K562 (cell line): Measurements from ENCODE around the gene RNASEH2A. TPM values are rescaled to one million over a fixed set of nuclear protein-coding genes. Genes with fewer than 3 reads are reported as not detected.

Experiments used
- ATAC-seq: fragments of 200-7000 bp; cut with Tn5 transposase; 3 replicates; pipeline ENCODE4 v1.9.1; 2020; ENCODE audit warnings: moderate library complexity
- BruUV-seq: library from RNA; stranded (reverse); fragments of 400-500 nt; replicated peaks from 2 replicates; lab custom pipeline; 2021; lab: Mats Ljungman, UMichigan
- CTCF ChIA-PET: fragments of 300-600 bp; formaldehyde crosslinking; extraction: SDS; loops from one replicate; lab custom pipeline; 2021; ENCODE audit warnings: low intra/inter-chr PET ratio; lab: Yijun Ruan, JAX
- POLR2A ChIA-PET: fragments of 300-600, 350-650 bp; sonication (Branson Sonifier 250); formaldehyde crosslinking; extraction: SDS; loops from one replicate; lab custom pipeline; 2021; ENCODE audit warnings: antibody characterized with exemption, inconsistent platforms; lab: Yijun Ruan, JAX
- DNase-seq, 4 experiments: peaks; one replicate each; pipeline versions ENCODE4 v3.0.0 to v3.0.0-alpha.2; 2011 to 2018; ENCODE audit warnings: low spot score in 3 of 4, mixed read lengths in 3 of 4; ENCODE audit errors: extremely low read depth in 1 of 4
- FAIRE-seq: peaks from 2 replicates; lab custom pipeline; 2011; peaks lifted over from hg19 to GRCh38; lab: Jason Lieb, UNC
- H2AFZ ChIP-seq: 2 replicates; pipeline ENCODE4 v1.6.0; 2011; ENCODE audit warnings: low read depth, low read length, control low read depth, inconsistent platforms
- H3K27ac ChIP-seq: fragments of 200-600 bp; 3 replicates; pipeline ENCODE4 v1.8.0; 2011; ENCODE audit warnings: low read depth, mild to moderate bottlenecking, control low read depth, inconsistent platforms, low read length, moderate library complexity, mixed read lengths; ENCODE audit errors: extremely low read depth
- H3K27me3 ChIP-seq, 2 experiments: fragments of 300-600 bp in 1 of 2; 2 replicates in 1 of 2; 3 replicates in 1 of 2; pipeline versions ENCODE4 v1.6.0 to v1.8.0; 2011; ENCODE audit warnings: inconsistent platforms in 2 of 2, low read length in 2 of 2, mild to moderate bottlenecking in 1 of 2, mixed read lengths in 1 of 2, moderate library complexity in 1 of 2; ENCODE audit not compliant: control insufficient read depth in 2 of 2, insufficient read depth in 2 of 2
- H3K36me3 ChIP-seq: fragments of 300-600 bp; 3 replicates; pipeline ENCODE4 v1.8.0; 2011; ENCODE audit warnings: mild to moderate bottlenecking, low read length, inconsistent platforms; ENCODE audit not compliant: control insufficient read depth, insufficient read depth
- H3K4me1 ChIP-seq, 2 experiments: fragments of 200-600 bp in 1 of 2; replicated peaks in 1 of 2; 2 replicates in 1 of 2; 3 replicates in 1 of 2; pipeline versions ENCODE4 v1.5.1 to v1.8.0; 2011; ENCODE audit warnings: inconsistent platforms in 2 of 2, low read length in 2 of 2, mild to moderate bottlenecking in 1 of 2, mixed read lengths in 1 of 2, moderate library complexity in 1 of 2; ENCODE audit not compliant: control insufficient read depth in 2 of 2, insufficient read depth in 2 of 2
- H3K4me2 ChIP-seq: 2 replicates; pipeline ENCODE4 v1.6.1; 2011; ENCODE audit warnings: low read length, control low read depth, inconsistent platforms, mixed read lengths; ENCODE audit not compliant: insufficient read depth
- H3K4me3 ChIP-seq: fragments of 200-600 bp; sonication (generic), shearing (Covaris generic); 2 replicates; pipeline ENCODE4 v1.5.1; 2016; ENCODE audit warnings: control low read depth, inconsistent platforms
- H3K79me2 ChIP-seq: fragments of 200-600 bp; 3 replicates; pipeline ENCODE4 v1.8.0; 2011; ENCODE audit warnings: low read length, inconsistent platforms; ENCODE audit not compliant: control insufficient read depth, insufficient read depth
- H3K9ac ChIP-seq, 2 experiments: 2 replicates each; pipeline versions ENCODE4 v1.6.0 to v1.6.1; 2011; ENCODE audit warnings: low read depth in 2 of 2, low read length in 2 of 2, control low read depth in 1 of 2, inconsistent platforms in 1 of 2, mild to moderate bottlenecking in 1 of 2, mixed read lengths in 1 of 2; ENCODE audit not compliant: insufficient read depth in 1 of 2
- H3K9me1 ChIP-seq: one replicate; pipeline ENCODE4 v1.6.0; 2011; ENCODE audit warnings: inconsistent platforms, mild to moderate bottlenecking, low read length, moderate library complexity; ENCODE audit not compliant: control insufficient read depth, insufficient read depth
- H3K9me3 ChIP-seq: replicated peaks from 2 replicates; pipeline ENCODE4 v1.5.1; 2011; ENCODE audit warnings: low read depth, low read length, inconsistent platforms; ENCODE audit not compliant: control insufficient read depth, insufficient read depth
- H4K20me1 ChIP-seq: replicated peaks from 2 replicates; pipeline ENCODE4 v1.6.1; 2011; ENCODE audit warnings: low read length, inconsistent platforms, mixed read lengths; ENCODE audit not compliant: control insufficient read depth, insufficient read depth
- ATF3 ChIP-seq, 2 experiments: fragments of 450-650 bp in 1 of 2; sonication (generic) in 1 of 2; formaldehyde crosslinking in 1 of 2; IDR thresholded peaks in 1 of 2; conservative IDR thresholded peaks in 1 of 2; 2 replicates each; pipeline versions ENCODE4 v1.6.1 to v1.8.1; 2016 to 2023; ENCODE audit warnings: mild to moderate bottlenecking in 2 of 2, moderate library complexity in 2 of 2, inconsistent platforms in 1 of 2, missing genetic modification reagents in 1 of 2
- CTCF ChIP-seq, 3 experiments: IDR thresholded peaks in 2 of 3; conservative IDR thresholded peaks in 1 of 3; 2 replicates each; pipeline ENCODE4 v1.5.1; 2011 to 2012; ENCODE audit warnings: low read length in 3 of 3, mild to moderate bottlenecking in 3 of 3, control low read depth in 2 of 3, improper control_type of control experiment in 1 of 3, inconsistent platforms in 1 of 3, low read depth in 1 of 3, mixed read lengths in 1 of 3, moderate library complexity in 1 of 3; ENCODE audit not compliant: insufficient read depth in 2 of 3
- REST ChIP-seq, 2 experiments: fragments of 450-650 bp; formaldehyde crosslinking in 1 of 2; IDR thresholded peaks; 2 replicates each; pipeline versions ENCODE4 v1.4.0 to v1.6.1; 2014 to 2020; ENCODE audit warnings: mild to moderate bottlenecking in 2 of 2, borderline replicate concordance in 1 of 2, low read depth in 1 of 2
- ZNF695 ChIP-seq: fragments of 450-650 bp; formaldehyde crosslinking; IDR thresholded peaks from 2 replicates; pipeline ENCODE4 v1.4.0; 2020; ENCODE audit warnings: mild to moderate bottlenecking, moderate library complexity
- whole genome bisulfite sequencing: fragments of 100-300 bp; shearing (Covaris generic); methylation state at CpG from one replicate; pipeline ENCODE4 v1.1.6; 2016; ENCODE audit warnings: low coverage, mixed read lengths; ENCODE audit not compliant: insufficient coverage; ENCODE audit errors: missing lambda C conversion rate; 5-methylcytosine and 5-hydroxymethylcytosine counted together
- in situ Hi-C: fragments of 300-500 bp; cut with MboI; formaldehyde crosslinking; loops from 4 replicates; pipeline ENCODE4 v1.15.0; 2018; ENCODE audit warnings: inconsistent platforms, mixed read lengths
- intact Hi-C: fragments of 100-400 bp; cut with micrococcal nuclease; formaldehyde crosslinking; loops from 2 replicates; pipeline ENCODE4 v1.14.2; 2022
- polyA plus RNA-seq, 8 experiments: library from polyadenylated mRNA; depleted of rRNA in 4 of 8; stranded (reverse) in 5 of 8; unstranded in 3 of 8; fragments of >200 nt; fragmentation: Nextera tagmentation in 2 of 8; fragmentation: Illumina TruSeq in 1 of 8; extraction: Ambion mirVana in 2 of 8; extraction: Trizol in 1 of 8; gene quantifications; 2 replicates each; pipeline versions ENCODE4 v1.2.1 to v1.2.3, GENCODE V29; 2011 to 2014; ENCODE audit warnings: inconsistent platforms in 1 of 8, missing spikeins in 1 of 8
- total RNA-seq, 7 experiments: library from RNA; depleted of rRNA in 6 of 7; stranded (reverse); fragments of >200 nt in 6 of 7; fragmentation: Illumina TruSeq in 2 of 7; extraction: Trizol in 2 of 7; gene quantifications; 2 replicates each; pipeline versions ENCODE4 v1.2.1 to v1.2.3, GENCODE V29; 2011 to 2021; ENCODE audit warnings: low replicate concordance in 1 of 7

RNASEH2A gene
- total and polyA plus RNA-seq, 9 of the 15 experiments (the other 6 are each of a cell fraction or from before 2014, with no cell fraction given): 22.3 to 78.0 (median 61.7) TPM

GRCh38 chr19:12773571-12773970 lies 32.8 kb upstream of the RNASEH2A start:
- Histone ChIP-seq H3K4me1 (peaks cover 7 to 46% of the 10 kb centered on the region in 2 experiments; a peak in 4 of 5 replicates), H3K4me2 (no peak overlapping the region), H3K27ac (no peak overlapping the region), H3K9ac (peak overlapping the region in 1 of 2 experiments; percentile 15; a peak in 1 of 4 replicates), H3K27me3 (no peaks in the 10 kb centered on the region), H3K9me1 (no peaks in the 10 kb centered on the region), H3K36me3 (no peaks in the 10 kb centered on the region), H4K20me1 (no peaks in the 10 kb centered on the region), H3K9me3 (no peaks in the 10 kb centered on the region), H2AFZ (no peak overlapping the region), H3K4me3 (no peak overlapping the region), H3K79me2 (peaks cover 6% of the 10 kb centered on the region; the same call in 1 of the 3 replicates)
- POLR2A ChIA-PET: interaction anchor here (0.7 to 1.9 kb wide), 3 partner anchors 19 to 37 kb away, joined by 3 to 11 read pairs (median 5); partner anchors contain the start of genes GET3 and JUNB
- FAIRE-seq: peak; percentile 19
- BruUV-seq: no TSS peak
- intact Hi-C loops: no loop called here
- ATAC-seq: no peak
- no peak for DNase-seq
- CTCF ChIA-PET: interaction anchor here (0.6 kb wide), 1 partner anchor 163 kb away, joined by 5 read pairs; the partner anchor contains the start of gene ZNF490
- in situ Hi-C loops: no loop called here
- TF ChIP-seq REST (IDR thresholded peaks at IDR 0.05; ENCODE audit: borderline replicate concordance): 0 out of 2 replicates have a peak, but pooled peaks have one; percentile 9
- TF ChIP-seq REST (CRISPR knock-in tag; IDR thresholded peaks at IDR 0.05; ENCODE audit: low read depth): no peak
- no peak for TF ChIP-seq ZNF695 (CRISPR knock-in tag)
- TF ChIP-seq CTCF (IDR thresholded peaks at IDR 0.05 in 2 of 3, conservative IDR thresholded peaks at IDR 0.05 in 1 of 3; ENCODE audit: insufficient read depth in 2 of 3, low read depth in 1 of 3, low read length in 3 of 3): peak; percentile 18 to 43 (median 25); a peak in 2 of 6 replicates
- TF ChIP-seq ATF3 (IDR thresholded peaks at IDR 0.05): peak; percentile 65
- no peak for TF ChIP-seq ATF3 (CRISPR knock-in tag; conservative IDR thresholded peaks at IDR 0.05)
- WGBS: 79% methylated on average over 2 of the region's 2 CpGs
